Measurements from ENCODE around the gene CEACAM21. TPM values are rescaled to one million over a fixed set of nuclear protein-coding genes. Genes with fewer than 3 reads are reported as not detected.

CEACAM21 gene
- total RNA-seq, 1 donor from 2014 or later, result not detected

DNA sequence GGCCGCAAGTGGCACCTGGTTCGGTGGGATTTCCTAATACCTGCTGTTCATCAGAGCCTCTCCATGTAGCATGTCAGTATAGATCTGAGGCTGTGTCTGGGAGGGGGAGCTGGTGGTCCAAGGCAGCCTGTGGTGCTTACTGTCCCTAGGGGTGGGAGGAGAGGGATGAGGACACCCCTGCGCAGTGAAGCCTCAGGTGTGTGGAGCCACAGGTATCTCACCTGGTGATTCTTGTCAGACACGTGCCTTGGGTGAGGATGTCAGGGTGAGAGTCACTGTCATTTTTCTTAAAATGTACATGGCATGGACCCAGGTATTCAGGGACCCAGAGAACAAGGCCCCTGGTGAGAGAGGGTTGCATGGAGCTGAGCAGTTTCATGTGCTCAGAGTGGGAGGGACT is 39.2 kb downstream of the CEACAM21 start:
- peaks cover 8% of the 10 kb centered on the region for H3K9me3 Mint-ChIP-seq
- no peak overlapping the region for H3K4me3 Mint-ChIP-seq
- Histone ChIP-seq H2AFZ (replicated peaks) (no peak overlapping the region), H3K27ac (no peak overlapping the region), H4K20me1 (ENCODE audit: low read depth) (no peaks in the 10 kb centered on the region), H3K79me2 (ENCODE audit: low read depth) (no peaks in the 10 kb centered on the region), H3K4me2 (no peak overlapping the region), H3F3A (ENCODE audit: low read depth) (no peaks in the 10 kb centered on the region), H3K9me3 (ENCODE audit: low read depth) (no peaks in the 10 kb centered on the region), H3K4me1 (no peaks in the 10 kb centered on the region), H3K9ac (no peak overlapping the region), H3K36me3 (no peaks in the 10 kb centered on the region), H3K4me3 (no peak overlapping the region), H3K27me3 (no peaks in the 10 kb centered on the region)
- no peaks in the 10 kb centered on the region for H3K36me3 Mint-ChIP-seq
- H3K27me3 Mint-ChIP-seq (ENCODE audit: insufficient read depth, low read depth), result peaks cover 11% of the 10 kb centered on the region
- no peak for TF ChIP-seq CTCF (IDR thresholded peaks at IDR 0.05)
- no peak for TF ChIP-seq EZH2phosphoT487 (IDR thresholded peaks at IDR 0.05)
- no peak for TF ChIP-seq EZH2 (IDR thresholded peaks at IDR 0.05)
- H3K27ac Mint-ChIP-seq, result no peak overlapping the region
- no peaks in the 10 kb centered on the region for H3K4me1 Mint-ChIP-seq
- no peak for DNase-seq (ENCODE audit: low spot score)

- Histone ChIP-seq H2AFZ (replicated peaks) (no peak overlapping the region), H3K36me3 (no peaks in the 10 kb centered on the region), H3K9me3 (ENCODE audit: low read depth) (no peaks in the 10 kb centered on the region), H3K4me3 (no peak overlapping the region), H3K27me3 (no peaks in the 10 kb centered on the region), H3K27ac (no peak overlapping the region), H3K79me2 (ENCODE audit: low read depth) (no peaks in the 10 kb centered on the region), H3F3A (ENCODE audit: low read depth) (no peaks in the 10 kb centered on the region), H4K20me1 (ENCODE audit: low read depth) (no peaks in the 10 kb centered on the region), H3K4me2 (no peak overlapping the region), H3K4me1 (no peaks in the 10 kb centered on the region), H3K9ac (no peak overlapping the region)
- DNase-seq (ENCODE audit: low spot score), result peak; percentile 29
- H3K4me3 Mint-ChIP-seq, result no peak overlapping the region
- TF ChIP-seq EZH2 (IDR thresholded peaks at IDR 0.05) (no peak), CTCF (IDR thresholded peaks at IDR 0.05) (no peak), EZH2phosphoT487 (IDR thresholded peaks at IDR 0.05) (no peak)
- no peak overlapping the region for H3K27ac Mint-ChIP-seq
- H3K36me3 Mint-ChIP-seq, result no peaks in the 10 kb centered on the region
- H3K4me1 Mint-ChIP-seq, result no peaks in the 10 kb centered on the region
- H3K9me3 Mint-ChIP-seq, result peaks cover 10% of the 10 kb centered on the region
- H3K27me3 Mint-ChIP-seq (ENCODE audit: insufficient read depth, low read depth), result peaks cover 15% of the 10 kb centered on the region
Observed at GRCh38 chr19:41616792-41617621, 41.0 kb downstream of the CEACAM21 start.

GRCh38 chr19:41617941-41618730 is 42.2 kb downstream of the CEACAM21 start:
- Mint-ChIP-seq H3K27ac (no peak overlapping the region), H3K4me1 (no peaks in the 10 kb centered on the region), H3K36me3 (no peaks in the 10 kb centered on the region), H3K9me3 (peaks cover 10% of the 10 kb centered on the region), H3K27me3 (ENCODE audit: insufficient read depth, low read depth) (peaks cover 17% of the 10 kb centered on the region), H3K4me3 (no peak overlapping the region)
- TF ChIP-seq CTCF (IDR thresholded peaks at IDR 0.05) (no peak), EZH2phosphoT487 (IDR thresholded peaks at IDR 0.05) (no peak), EZH2 (IDR thresholded peaks at IDR 0.05) (no peak)
- Histone ChIP-seq H3K27me3 (no peaks in the 10 kb centered on the region), H2AFZ (replicated peaks) (no peak overlapping the region), H3F3A (ENCODE audit: low read depth) (no peaks in the 10 kb centered on the region), H3K27ac (no peak overlapping the region), H3K36me3 (no peaks in the 10 kb centered on the region), H3K4me2 (no peak overlapping the region), H3K9ac (no peak overlapping the region), H3K9me3 (ENCODE audit: low read depth) (no peaks in the 10 kb centered on the region), H3K4me1 (no peaks in the 10 kb centered on the region), H4K20me1 (ENCODE audit: low read depth) (no peaks in the 10 kb centered on the region), H3K4me3 (no peak overlapping the region), H3K79me2 (ENCODE audit: low read depth) (no peaks in the 10 kb centered on the region)
- no peak for DNase-seq (ENCODE audit: low spot score)

All from neural progenitor cell (in vitro differentiated cells).